GM23248 (cell line): ENCODE measurements around the gene DGAT2. TPM values are rescaled to one million over a fixed set of nuclear protein-coding genes. Genes with fewer than 3 reads are reported as not detected.
A peak's percentile ranks its signal among the peaks of the same experiment; 100 is the strongest.

Experiments used
- DNase-seq: peaks from one replicate; pipeline ENCODE4 v3.0.0-alpha.2; 2015
- H2AFZ ChIP-seq: fragments of 200-600 bp; sonication (generic); 2 replicates; pipeline ENCODE4 v1.6.1; 2016; ENCODE audit warnings: antibody characterized with exemption
- H3F3A ChIP-seq: fragments of 200-600 bp; sonication (generic); 2 replicates; pipeline ENCODE4 v1.6.1; 2016; ENCODE audit warnings: mild to moderate bottlenecking, antibody characterized with exemption, mixed run types; ENCODE audit not compliant: insufficient read depth
- H3K27ac ChIP-seq: fragments of 200-600 bp; sonication (generic); 2 replicates; pipeline ENCODE4 v1.5.1; 2016; ENCODE audit warnings: mild to moderate bottlenecking
- H3K27me3 ChIP-seq: fragments of 200-600 bp; sonication (generic); replicated peaks from 2 replicates; pipeline ENCODE4 v1.6.1; 2016; ENCODE audit warnings: mild to moderate bottlenecking; ENCODE audit not compliant: insufficient read depth
- H3K36me3 ChIP-seq: fragments of 200-600 bp; sonication (generic); 2 replicates; pipeline ENCODE4 v1.6.1; 2016; ENCODE audit warnings: low read depth, mild to moderate bottlenecking
- H3K4me1 ChIP-seq: fragments of 200-600 bp; sonication (generic); 2 replicates; pipeline ENCODE4 v1.6.1; 2016; ENCODE audit warnings: mild to moderate bottlenecking; ENCODE audit not compliant: insufficient read depth
- H3K4me2 ChIP-seq: fragments of 200-600 bp; sonication (generic); one replicate; pipeline ENCODE4 v1.6.1; 2016; ENCODE audit warnings: mild to moderate bottlenecking; ENCODE audit not compliant: unreplicated experiment
- H3K4me3 ChIP-seq: fragments of 200-600 bp; sonication (generic); 2 replicates; pipeline ENCODE4 v1.5.1; 2016; ENCODE audit warnings: mild to moderate bottlenecking
- H3K79me2 ChIP-seq: fragments of 200-600 bp; sonication (generic); 2 replicates; pipeline ENCODE4 v1.6.1; 2016; ENCODE audit warnings: mild to moderate bottlenecking; ENCODE audit not compliant: insufficient read depth
- H3K9ac ChIP-seq: fragments of 200-600 bp; sonication (generic); 2 replicates; pipeline ENCODE4 v1.6.1; 2016; ENCODE audit warnings: mild to moderate bottlenecking
- H3K9me2 ChIP-seq: fragments of 200-600 bp; sonication (generic); 2 replicates; pipeline ENCODE4 v1.6.1; 2016; ENCODE audit warnings: mixed run types, mild to moderate bottlenecking, moderate library complexity; ENCODE audit not compliant: insufficient read depth
- H3K9me3 ChIP-seq: fragments of 200-600 bp; sonication (generic); one replicate; pipeline ENCODE4 v1.6.1; 2017; ENCODE audit warnings: low read depth
- H4K20me1 ChIP-seq: fragments of 200-600 bp; sonication (generic); 2 replicates; pipeline ENCODE4 v1.6.0; 2016; ENCODE audit not compliant: insufficient read depth
- EZH2 ChIP-seq: fragments of 200-600 bp; sonication (generic); IDR thresholded peaks from 2 replicates; pipeline ENCODE4 v1.6.1; 2018; ENCODE audit warnings: antibody characterized with exemption, mild to moderate bottlenecking; ENCODE audit not compliant: insufficient read depth, poor library complexity, severe bottlenecking
- EZH2phosphoT487 ChIP-seq: fragments of 200-600 bp; sonication (generic); IDR thresholded peaks from 2 replicates; pipeline ENCODE4 v1.6.1; 2018; ENCODE audit warnings: antibody characterized with exemption, moderate library complexity, mild to moderate bottlenecking, low read depth; ENCODE audit not compliant: insufficient read depth
- whole genome bisulfite sequencing, 2 experiments: methylation state at CpG; one replicate each; pipeline ENCODE4 v1.1.6; 2015 to 2017; ENCODE audit warnings: low lambda C conversion rate in 2 of 2, low coverage in 1 of 2; ENCODE audit errors: missing lambda C conversion rate in 2 of 2; 5-methylcytosine and 5-hydroxymethylcytosine counted together
- in situ Hi-C: fragments of 300-500 bp; cut with MboI; formaldehyde crosslinking; loops from 2 replicates; pipeline ENCODE4 v1.15.0; 2020
- polyA plus RNA-seq: library from polyadenylated mRNA; unstranded; fragments of >200 nt; fragmentation: Nextera tagmentation; extraction: Ambion mirVana; gene quantifications from 2 replicates; pipeline ENCODE4 v1.2.1, GENCODE V29; 2016
- total RNA-seq: library from RNA; depleted of rRNA; stranded (reverse); fragments of >200 nt; shearing (Covaris generic); gene quantifications from 2 replicates; pipeline ENCODE4 v1.2.3, GENCODE V29; 2014

Gene DGAT2
- total and polyA plus RNA-seq, 2 experiments from 2014 or later, result 7.5 to 7.6 TPM

DNA sequence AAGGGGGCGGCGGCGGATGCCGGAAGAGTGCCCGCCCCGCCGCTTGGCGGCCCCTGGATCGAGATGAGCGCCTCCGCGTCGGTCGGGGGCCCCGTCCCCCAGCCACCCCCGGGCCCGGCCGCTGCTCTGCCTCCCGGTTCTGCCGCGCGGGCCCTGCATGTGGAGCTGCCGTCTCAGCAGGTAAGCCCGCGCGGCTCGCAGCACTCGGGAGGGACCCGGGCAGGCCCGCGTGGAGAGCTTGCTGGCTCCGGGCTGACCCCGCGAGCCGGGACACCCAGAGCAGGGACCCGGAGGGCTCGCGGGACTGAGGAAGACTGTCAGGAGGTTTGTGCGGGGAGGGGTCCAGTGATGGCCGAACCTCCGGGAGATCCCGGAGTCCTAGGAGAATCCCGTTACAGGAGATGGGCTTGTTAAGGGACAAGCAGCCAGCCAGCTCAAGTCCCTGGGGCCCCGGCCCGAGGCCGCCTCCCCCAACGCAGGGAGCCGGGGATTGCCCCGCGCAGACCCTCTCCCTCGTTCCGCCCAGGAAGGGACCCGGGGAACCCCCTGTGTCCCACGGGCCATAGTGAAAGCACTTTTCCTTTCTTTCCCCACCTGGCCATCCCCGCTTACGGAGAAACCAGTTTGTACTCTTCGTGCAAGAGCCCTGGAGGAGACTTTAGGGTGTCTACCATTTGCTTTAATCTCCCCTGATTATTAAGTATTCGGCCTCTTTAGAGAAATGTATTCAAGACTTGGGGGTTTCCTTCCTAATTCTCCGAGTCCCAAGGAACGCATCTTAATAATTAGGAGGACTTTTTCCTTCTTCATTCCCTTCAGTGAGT lies 47.0 kb downstream of the DGAT2 start:
- TF ChIP-seq EZH2 (no peak), EZH2phosphoT487 (no peak)
- Histone ChIP-seq H3K4me3 (peak overlapping the region; percentile 93), H3K27ac (peak overlapping the region; percentile 67), H3K9ac (peak overlapping the region; percentile 90), H3K36me3 (no peaks in the 10 kb centered on the region), H3K9me2 (no peaks in the 10 kb centered on the region), H3K27me3 (no peaks in the 10 kb centered on the region), H3K9me3 (no peaks in the 10 kb centered on the region), H3K4me1 (peaks cover 22% of the 10 kb centered on the region), H3F3A (0 out of 2 replicates have a peak, but pooled peaks cover 10% of the 10 kb centered on the region), H4K20me1 (no peaks in the 10 kb centered on the region), H3K79me2 (peaks cover 52% of the 10 kb centered on the region), H2AFZ (peak overlapping the region; percentile 84), H3K4me2 (peak overlapping the region; percentile 97)
- 0 to 2% methylated on average over 37 to 50 of the region's 60 CpGs for WGBS, 2 experiments
- DNase-seq, result peak; percentile 68
- in situ Hi-C loops, result no loop called here

DNA sequence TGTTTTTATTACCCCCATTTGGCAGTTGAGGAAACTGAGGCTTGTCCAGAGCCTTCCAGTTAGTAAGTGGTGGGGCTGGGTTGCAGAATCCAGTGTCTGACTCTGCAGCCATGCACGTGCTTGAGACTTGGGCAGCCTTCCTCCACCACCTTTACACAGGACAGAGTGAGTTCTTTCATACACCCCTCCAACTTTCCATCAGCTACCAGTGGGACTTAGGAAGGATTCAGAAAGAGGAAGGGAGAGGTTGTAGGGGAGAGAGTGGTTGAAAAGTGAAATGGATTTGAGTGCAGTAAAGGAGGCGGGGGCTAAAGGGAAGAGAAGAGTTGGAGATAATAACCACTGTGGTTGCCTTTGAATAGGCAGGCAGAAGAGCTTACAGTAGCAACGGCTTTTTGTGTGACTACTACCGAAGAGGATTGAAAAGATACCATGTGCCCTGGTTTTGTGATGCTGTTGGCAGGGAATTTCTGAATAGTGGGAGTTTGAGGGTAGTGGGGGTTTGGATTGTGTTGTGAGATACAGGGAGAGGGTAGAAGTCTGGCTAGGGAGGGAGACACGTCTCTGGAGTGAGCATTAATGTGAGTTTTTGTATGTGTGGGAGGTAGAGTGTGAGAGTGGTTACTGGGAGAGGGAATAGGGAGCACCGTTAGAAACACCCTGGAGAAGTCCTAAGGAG lies 48.1 kb downstream of the DGAT2 start:
- WGBS, 2 experiments, result 32 to 44% methylated on average over 6 of the region's 6 CpGs
- H4K20me1 ChIP-seq, result no peaks in the 10 kb centered on the region
- H3K4me1 ChIP-seq, result peaks cover 28% of the 10 kb centered on the region
- peak overlapping the region; percentile 90 for H3K9ac ChIP-seq
- peaks cover 61% of the 10 kb centered on the region for H3K79me2 ChIP-seq
- no peaks in the 10 kb centered on the region for H3K27me3 ChIP-seq
- H3K36me3 ChIP-seq, result no peaks in the 10 kb centered on the region
- no peaks in the 10 kb centered on the region for H3K9me3 ChIP-seq
- no peak overlapping the region for H2AFZ ChIP-seq
- TF ChIP-seq EZH2phosphoT487, result no peak
- TF ChIP-seq EZH2, result no peak
- 0 out of 2 replicates have a peak, but pooled peaks cover 10% of the 10 kb centered on the region for H3F3A ChIP-seq
- H3K27ac ChIP-seq, result no peak overlapping the region
- H3K4me3 ChIP-seq, result peak overlapping the region; percentile 93
- no peaks in the 10 kb centered on the region for H3K9me2 ChIP-seq
- H3K4me2 ChIP-seq, result peak overlapping the region; percentile 97
- peak; percentile 37 for DNase-seq
- in situ Hi-C loops, result no loop called here

DNA sequence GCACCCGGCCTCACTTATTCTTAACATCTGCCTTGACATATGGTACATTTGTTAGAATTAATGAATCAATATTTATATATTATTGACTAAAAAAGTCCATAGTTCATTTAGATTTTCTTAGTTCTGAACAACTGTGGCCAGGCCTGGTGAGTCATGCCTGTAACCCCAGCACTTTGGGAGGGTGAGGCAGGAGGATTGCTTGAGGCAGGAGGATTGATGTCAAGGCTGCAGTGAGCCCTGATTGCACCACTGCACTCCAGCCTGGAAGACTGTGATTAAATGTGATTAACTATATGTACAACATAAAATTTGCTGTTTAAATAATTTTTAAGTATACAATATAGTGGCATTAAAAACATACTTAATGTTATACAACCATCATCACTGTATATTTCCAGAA lies 52.1 kb downstream of the DGAT2 start:
- Histone ChIP-seq H3K27me3 (no peaks in the 10 kb centered on the region), H3F3A (no peaks in the 10 kb centered on the region), H3K9me3 (no peaks in the 10 kb centered on the region), H4K20me1 (no peaks in the 10 kb centered on the region), H3K79me2 (peaks cover 97% of the 10 kb centered on the region), H3K27ac (no peak overlapping the region), H3K36me3 (no peaks in the 10 kb centered on the region), H3K4me1 (peaks cover 24% of the 10 kb centered on the region), H2AFZ (no peak overlapping the region), H3K9me2 (no peaks in the 10 kb centered on the region), H3K4me3 (no peak overlapping the region), H3K4me2 (no peak overlapping the region), H3K9ac (no peak overlapping the region)
- WGBS, 2 experiments, result 81 to 100% methylated on average over 1 of the region's 1 CpG
- DNase-seq, result peak; percentile 66
- TF ChIP-seq EZH2phosphoT487 (no peak), EZH2 (no peak)
- in situ Hi-C loops, result no loop called here

DNA sequence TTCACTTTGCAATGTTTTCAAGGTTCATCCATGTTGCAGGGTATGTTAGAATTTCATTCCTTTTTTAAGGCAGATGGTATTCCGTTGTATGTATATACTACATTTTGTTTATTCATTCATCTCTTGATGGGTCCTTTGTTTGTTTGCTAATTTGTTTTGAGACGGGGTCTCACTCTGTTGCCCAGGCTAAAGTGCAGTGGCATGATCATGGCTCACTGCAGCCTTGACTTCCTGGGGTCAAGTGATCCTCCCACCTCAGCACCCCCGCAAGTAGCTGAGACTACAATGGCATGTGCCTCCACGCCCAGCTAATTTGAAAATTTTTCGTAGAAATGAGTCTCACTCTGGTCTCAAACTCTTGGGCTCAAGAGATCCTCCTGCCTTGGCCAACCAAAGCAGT lies 52.6 kb downstream of the DGAT2 start:
- Histone ChIP-seq H3K27me3 (no peaks in the 10 kb centered on the region), H3K4me3 (no peak overlapping the region), H3K9ac (no peak overlapping the region), H3K79me2 (peaks cover 97% of the 10 kb centered on the region), H3K36me3 (no peaks in the 10 kb centered on the region), H3K9me3 (no peaks in the 10 kb centered on the region), H3K4me2 (no peak overlapping the region), H3K9me2 (no peaks in the 10 kb centered on the region), H3K4me1 (peaks cover 25% of the 10 kb centered on the region), H2AFZ (no peak overlapping the region), H3K27ac (no peak overlapping the region), H4K20me1 (no peaks in the 10 kb centered on the region), H3F3A (no peaks in the 10 kb centered on the region)
- TF ChIP-seq EZH2 (no peak), EZH2phosphoT487 (no peak)
- WGBS, 2 experiments, result 94 to 97% methylated on average over 5 of the region's 5 CpGs
- no peak for DNase-seq
- in situ Hi-C loops, result no loop called here
